HepG2 (cell line): Measurements from ENCODE around the gene HDAC4. TPM values are rescaled to one million over a fixed set of nuclear protein-coding genes. Genes with fewer than 3 reads are reported as not detected.

Experiments
- ADNP ChIP-seq: sonication (generic); formaldehyde crosslinking; IDR thresholded peaks from 2 replicates; pipeline ENCODE4 v1.4.0; 2020; ENCODE audit warnings: missing genetic modification reagents
- AGO1 ChIP-seq: fragments of 200-400 bp; formaldehyde crosslinking; IDR thresholded peaks from 2 replicates; pipeline ENCODE4 v1.6.1; 2017; ENCODE audit warnings: mild to moderate bottlenecking, low read depth, low read length, moderate library complexity; ENCODE audit not compliant: poor library complexity, severe bottlenecking
- ASH2L ChIP-seq: fragments of 300-600, 200-600 bp; sonication (generic); IDR thresholded peaks from 2 replicates; pipeline ENCODE4 v1.7.0; 2017; ENCODE audit warnings: low read depth, mild to moderate bottlenecking, moderate library complexity, mixed read lengths, low read length; ENCODE audit not compliant: insufficient read length
- BHLHE40 ChIP-seq: IDR thresholded peaks from 2 replicates; pipeline ENCODE4 v1.6.1; 2011; ENCODE audit warnings: low read length, improper control_type of control experiment
- CREB1 ChIP-seq, 2 experiments: fragments of 450-650 bp in 1 of 2; IDR thresholded peaks; 2 replicates each; pipeline ENCODE4 v1.6.1; 2016 to 2017; ENCODE audit warnings: control low read depth in 1 of 2, mild to moderate bottlenecking in 1 of 2, missing compliant biosample characterization in 1 of 2, missing genetic modification characterization in 1 of 2
- FOXA3 ChIP-seq: IDR thresholded peaks from 2 replicates; pipeline ENCODE4 v1.6.1; 2016; ENCODE audit warnings: missing genetic modification reagents, missing compliant biosample characterization
- HNRNPK ChIP-seq: fragments of 200-400 bp; formaldehyde crosslinking; IDR thresholded peaks from 2 replicates; pipeline ENCODE4 v1.6.1; 2018; ENCODE audit warnings: low read length, low read depth, moderate library complexity, mild to moderate bottlenecking; ENCODE audit not compliant: poor library complexity, severe bottlenecking
- ISL2 ChIP-seq: sonication (generic); formaldehyde crosslinking; IDR thresholded peaks from 2 replicates; pipeline ENCODE4 v1.5.0; 2020; ENCODE audit warnings: missing genetic modification reagents
- MTA1 ChIP-seq: sonication (generic); formaldehyde crosslinking; IDR thresholded peaks from 2 replicates; pipeline ENCODE4 v1.4.0; 2020; ENCODE audit warnings: missing genetic modification reagents, mild to moderate bottlenecking, borderline replicate concordance
- MZF1 ChIP-seq: sonication (generic); formaldehyde crosslinking; IDR thresholded peaks from 2 replicates; pipeline ENCODE4 v1.8.1; 2023; ENCODE audit warnings: mild to moderate bottlenecking, missing genetic modification reagents, borderline replicate concordance
- NFIB ChIP-seq: sonication (generic); formaldehyde crosslinking; IDR thresholded peaks from 2 replicates; pipeline ENCODE4 v1.9.0; 2021; ENCODE audit warnings: missing genetic modification reagents, mild to moderate bottlenecking, borderline replicate concordance
- RORA ChIP-seq: sonication (generic); formaldehyde crosslinking; IDR thresholded peaks from 2 replicates; pipeline ENCODE4 v1.5.0; 2020; ENCODE audit warnings: mild to moderate bottlenecking, missing genetic modification reagents, moderate library complexity
- YEATS4 ChIP-seq: sonication (generic); formaldehyde crosslinking; IDR thresholded peaks from 2 replicates; pipeline ENCODE4 v1.4.0; 2020; ENCODE audit warnings: missing genetic modification reagents, borderline replicate concordance
- ZNF138 ChIP-seq: sonication (generic); formaldehyde crosslinking; IDR thresholded peaks from 2 replicates; pipeline ENCODE4 v1.5.0; 2020; ENCODE audit warnings: mild to moderate bottlenecking, low read depth, missing genetic modification reagents
- ZNF335 ChIP-seq: sonication (generic); formaldehyde crosslinking; IDR thresholded peaks from 2 replicates; pipeline ENCODE4 v1.4.0; 2020; ENCODE audit warnings: missing genetic modification reagents
- ZNF460 ChIP-seq: sonication (generic); formaldehyde crosslinking; IDR thresholded peaks from 2 replicates; pipeline ENCODE4 v1.5.1; 2020; ENCODE audit warnings: missing genetic modification reagents, mild to moderate bottlenecking, borderline replicate concordance
- ZNF501 ChIP-seq: sonication (generic); formaldehyde crosslinking; IDR thresholded peaks from 2 replicates; pipeline ENCODE4 v1.5.1; 2020; ENCODE audit warnings: mild to moderate bottlenecking, moderate library complexity, missing genetic modification reagents
- ZNF713 ChIP-seq: sonication (generic); formaldehyde crosslinking; IDR thresholded peaks from 2 replicates; pipeline ENCODE4 v1.4.0; 2020; ENCODE audit warnings: mild to moderate bottlenecking, missing genetic modification reagents
- polyA plus RNA-seq, 8 experiments: library from polyadenylated mRNA; depleted of rRNA in 3 of 8; stranded (reverse) in 7 of 8; unstranded in 1 of 8; fragments of >200 nt; fragmentation: Illumina TruSeq in 4 of 8; extraction: Trizol in 4 of 8; gene quantifications; 2 replicates each; pipeline versions ENCODE4 v1.2.1 to v1.2.3, GENCODE V29; 2011 to 2016; ENCODE audit warnings: low read depth in 4 of 8, missing spikeins in 1 of 8, mixed read lengths in 1 of 8; ENCODE audit not compliant: insufficient read depth in 1 of 8
- total RNA-seq, 5 experiments: library from RNA; depleted of rRNA; stranded (reverse); fragments of >200 nt; fragmentation: Illumina TruSeq; extraction: Trizol; gene quantifications; 2 replicates each; pipeline ENCODE4 v1.2.3, GENCODE V29; 2016; ENCODE audit warnings: low read depth in 1 of 5
- TF ChIP-seq, protein P1 (sequence below): sonication (generic); formaldehyde crosslinking; IDR thresholded peaks from 2 replicates; pipeline ENCODE4 v1.4.0; 2020; ENCODE audit warnings: missing genetic modification reagents
- TF ChIP-seq, protein P2 (sequence below): sonication (generic); formaldehyde crosslinking; IDR thresholded peaks from 2 replicates; pipeline ENCODE4 v1.5.0; 2020; ENCODE audit warnings: missing genetic modification reagents
- TF ChIP-seq, protein P3 (sequence below): sonication (generic); formaldehyde crosslinking; IDR thresholded peaks from 2 replicates; pipeline ENCODE4 v1.4.0; 2020; ENCODE audit warnings: missing genetic modification reagents
- TF ChIP-seq, protein P4 (sequence below), 2 experiments: fragments of 450-650 bp in 1 of 2; sonication (generic) in 1 of 2; formaldehyde crosslinking; IDR thresholded peaks; 2 replicates each; pipeline versions ENCODE4 v1.5.0 to v1.8.0; 2020 to 2022; ENCODE audit warnings: mild to moderate bottlenecking in 1 of 2, missing genetic modification reagents in 1 of 2
- TF ChIP-seq, protein P5 (sequence below): sonication (generic); formaldehyde crosslinking; IDR thresholded peaks from 2 replicates; pipeline ENCODE4 v1.8.0; 2023; ENCODE audit warnings: mild to moderate bottlenecking, missing genetic modification reagents

The HDAC4 gene
- total and polyA plus RNA-seq, 2 of the 13 experiments (the other 11 are each of a cell fraction or from before 2014, with no cell fraction given), result 10.1 to 11.5 TPM

DNA sequence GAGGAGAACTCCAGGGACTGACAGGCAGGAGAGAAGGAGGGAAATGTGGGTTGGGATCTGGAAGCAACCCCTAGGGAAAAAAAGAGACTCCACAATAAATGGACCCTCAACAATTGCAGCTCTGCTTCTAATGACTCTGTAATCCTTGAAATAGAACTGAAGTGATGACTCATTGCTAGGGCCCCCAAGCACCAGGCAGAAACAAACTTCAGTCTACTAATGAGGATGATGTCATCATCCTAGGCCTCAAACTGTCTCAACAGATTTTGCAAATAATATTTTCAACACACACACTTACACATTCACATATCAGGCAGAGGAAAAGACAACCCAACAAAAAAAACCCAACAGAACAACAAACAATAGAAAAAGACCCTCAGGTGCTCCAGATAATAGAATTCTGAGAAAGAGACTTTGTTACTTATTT lies 143.3 kb downstream of the HDAC4 start (continued):
- no peak for TF ChIP-seq ZNF138 (CRISPR knock-in tag)
- TF ChIP-seq CREB1 (IDR thresholded peaks at IDR 0.05), result peak; percentile 89
- TF ChIP-seq CREB1 (CRISPR knock-in tag; IDR thresholded peaks at IDR 0.05), result peak; percentile 64
- TF ChIP-seq ZNF460, result no peak
- TF ChIP-seq, protein P1, sequence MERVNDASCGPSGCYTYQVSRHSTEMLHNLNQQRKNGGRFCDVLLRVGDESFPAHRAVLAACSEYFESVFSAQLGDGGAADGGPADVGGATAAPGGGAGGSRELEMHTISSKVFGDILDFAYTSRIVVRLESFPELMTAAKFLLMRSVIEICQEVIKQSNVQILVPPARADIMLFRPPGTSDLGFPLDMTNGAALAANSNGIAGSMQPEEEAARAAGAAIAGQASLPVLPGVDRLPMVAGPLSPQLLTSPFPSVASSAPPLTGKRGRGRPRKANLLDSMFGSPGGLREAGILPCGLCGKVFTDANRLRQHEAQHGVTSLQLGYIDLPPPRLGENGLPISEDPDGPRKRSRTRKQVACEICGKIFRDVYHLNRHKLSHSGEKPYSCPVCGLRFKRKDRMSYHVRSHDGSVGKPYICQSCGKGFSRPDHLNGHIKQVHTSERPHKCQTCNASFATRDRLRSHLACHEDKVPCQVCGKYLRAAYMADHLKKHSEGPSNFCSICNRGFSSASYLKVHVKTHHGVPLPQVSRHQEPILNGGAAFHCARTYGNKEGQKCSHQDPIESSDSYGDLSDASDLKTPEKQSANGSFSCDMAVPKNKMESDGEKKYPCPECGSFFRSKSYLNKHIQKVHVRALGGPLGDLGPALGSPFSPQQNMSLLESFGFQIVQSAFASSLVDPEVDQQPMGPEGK (CRISPR knock-in tag), result peak; percentile 40; the same call in 1 of the 2 replicates
- TF ChIP-seq, protein P2, sequence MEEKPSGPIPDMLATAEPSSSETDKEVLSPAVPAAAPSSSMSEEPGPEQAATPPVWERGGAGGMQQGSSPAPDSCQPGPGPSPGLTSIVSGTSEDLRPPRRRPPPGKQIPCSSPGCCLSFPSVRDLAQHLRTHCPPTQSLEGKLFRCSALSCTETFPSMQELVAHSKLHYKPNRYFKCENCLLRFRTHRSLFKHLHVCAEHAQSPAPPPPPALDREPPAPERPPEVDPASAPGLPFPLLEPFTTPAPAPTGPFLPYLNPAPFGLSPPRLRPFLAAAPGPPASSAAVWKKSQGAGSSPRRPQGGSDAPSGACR (CRISPR knock-in tag), result no peak
- no peak for TF ChIP-seq YEATS4 (CRISPR knock-in tag)
- TF ChIP-seq RORA (CRISPR knock-in tag), result no peak
- no peak for TF ChIP-seq ADNP (CRISPR knock-in tag)
- TF ChIP-seq ZNF713 (CRISPR knock-in tag), result no peak
- no peak for TF ChIP-seq BHLHE40
- TF ChIP-seq ZNF335 (CRISPR knock-in tag), result no peak
- TF ChIP-seq, protein P3, sequence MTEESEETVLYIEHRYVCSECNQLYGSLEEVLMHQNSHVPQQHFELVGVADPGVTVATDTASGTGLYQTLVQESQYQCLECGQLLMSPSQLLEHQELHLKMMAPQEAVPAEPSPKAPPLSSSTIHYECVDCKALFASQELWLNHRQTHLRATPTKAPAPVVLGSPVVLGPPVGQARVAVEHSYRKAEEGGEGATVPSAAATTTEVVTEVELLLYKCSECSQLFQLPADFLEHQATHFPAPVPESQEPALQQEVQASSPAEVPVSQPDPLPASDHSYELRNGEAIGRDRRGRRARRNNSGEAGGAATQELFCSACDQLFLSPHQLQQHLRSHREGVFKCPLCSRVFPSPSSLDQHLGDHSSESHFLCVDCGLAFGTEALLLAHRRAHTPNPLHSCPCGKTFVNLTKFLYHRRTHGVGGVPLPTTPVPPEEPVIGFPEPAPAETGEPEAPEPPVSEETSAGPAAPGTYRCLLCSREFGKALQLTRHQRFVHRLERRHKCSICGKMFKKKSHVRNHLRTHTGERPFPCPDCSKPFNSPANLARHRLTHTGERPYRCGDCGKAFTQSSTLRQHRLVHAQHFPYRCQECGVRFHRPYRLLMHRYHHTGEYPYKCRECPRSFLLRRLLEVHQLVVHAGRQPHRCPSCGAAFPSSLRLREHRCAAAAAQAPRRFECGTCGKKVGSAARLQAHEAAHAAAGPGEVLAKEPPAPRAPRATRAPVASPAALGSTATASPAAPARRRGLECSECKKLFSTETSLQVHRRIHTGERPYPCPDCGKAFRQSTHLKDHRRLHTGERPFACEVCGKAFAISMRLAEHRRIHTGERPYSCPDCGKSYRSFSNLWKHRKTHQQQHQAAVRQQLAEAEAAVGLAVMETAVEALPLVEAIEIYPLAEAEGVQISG (CRISPR knock-in tag), result no peak
- no peak for TF ChIP-seq MZF1 (CRISPR knock-in tag)
- no peak for TF ChIP-seq NFIB (CRISPR knock-in tag)
- no peak for TF ChIP-seq ZNF501
- TF ChIP-seq, protein P4, sequence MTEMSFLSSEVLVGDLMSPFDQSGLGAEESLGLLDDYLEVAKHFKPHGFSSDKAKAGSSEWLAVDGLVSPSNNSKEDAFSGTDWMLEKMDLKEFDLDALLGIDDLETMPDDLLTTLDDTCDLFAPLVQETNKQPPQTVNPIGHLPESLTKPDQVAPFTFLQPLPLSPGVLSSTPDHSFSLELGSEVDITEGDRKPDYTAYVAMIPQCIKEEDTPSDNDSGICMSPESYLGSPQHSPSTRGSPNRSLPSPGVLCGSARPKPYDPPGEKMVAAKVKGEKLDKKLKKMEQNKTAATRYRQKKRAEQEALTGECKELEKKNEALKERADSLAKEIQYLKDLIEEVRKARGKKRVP (CRISPR knock-in tag; IDR thresholded peaks at IDR 0.05), result peak in 1 of 2 experiments; percentile 71; a peak in 2 of 4 replicates
- no peak for TF ChIP-seq MTA1
- no peak for TF ChIP-seq ISL2 (CRISPR knock-in tag)
- TF ChIP-seq ASH2L, result no peak
- 0 out of 2 replicates have a peak, but pooled peaks have one; percentile 20 for TF ChIP-seq FOXA3 (CRISPR knock-in tag)
- no peak for TF ChIP-seq AGO1
- TF ChIP-seq, protein P5, sequence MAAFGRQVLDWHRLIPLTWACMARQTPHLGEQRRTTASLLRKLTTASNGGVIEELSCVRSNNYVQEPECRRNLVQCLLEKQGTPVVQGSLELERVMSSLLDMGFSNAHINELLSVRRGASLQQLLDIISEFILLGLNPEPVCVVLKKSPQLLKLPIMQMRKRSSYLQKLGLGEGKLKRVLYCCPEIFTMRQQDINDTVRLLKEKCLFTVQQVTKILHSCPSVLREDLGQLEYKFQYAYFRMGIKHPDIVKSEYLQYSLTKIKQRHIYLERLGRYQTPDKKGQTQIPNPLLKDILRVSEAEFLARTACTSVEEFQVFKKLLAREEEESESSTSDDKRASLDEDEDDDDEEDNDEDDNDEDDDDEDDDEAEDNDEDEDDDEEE (CRISPR knock-in tag), result no peak
- TF ChIP-seq HNRNPK, result no peak
